GM12801 (cell line): Measurements from ENCODE around the gene PADI3.

ENCODE experiments used
- CTCF ChIP-seq: IDR thresholded peaks from one replicate; pipeline ENCODE4 v1.5.1; 2011; ENCODE audit warnings: control low read depth; ENCODE audit not compliant: insufficient read length; ENCODE audit errors: extremely low read depth

The PADI3 gene

GRCh38 chr1:17234405-17234804 lies 14.5 kb upstream of the PADI3 start:
- TF ChIP-seq CTCF, result no peak

GRCh38 chr1:17235135-17235885 lies 13.6 kb upstream of the PADI3 start:
- TF ChIP-seq CTCF, result no peak

- no peak for TF ChIP-seq CTCF
These were observed 11.9 kb upstream of the PADI3 start for GRCh38 chr1:17236779-17237560.

- TF ChIP-seq CTCF, result no peak
These were observed 11.4 kb upstream of the PADI3 start for GRCh38 chr1:17237561-17237903.

- TF ChIP-seq CTCF, result no peak
These were observed 9.5 kb upstream of the PADI3 start for GRCh38 chr1:17239420-17239819.

- TF ChIP-seq CTCF, result no peak
These were observed 5.6 kb upstream of the PADI3 start for GRCh38 chr1:17243274-17243673.

GRCh38 chr1:17244821-17245740 lies 3.8 kb upstream of the PADI3 start:
- no peak for TF ChIP-seq CTCF
